Activated CD4-positive, alpha-beta T cell treated with anti-CD3 and anti-CD28 coated beads, Interleukin-2, amount 50 U/mL, for 16 hours (primary cell): Measurements from ENCODE around the gene TMEM244.
"Not testable (repeated sequence)": the region's sequence is repeated elsewhere in the genome, so short reads cannot be mapped to it uniquely, and the experiment has no call there.

ENCODE experiments used
- DNase-seq: peaks from one replicate; pipeline ENCODE4 v3.0.0-alpha.2; 2020

Gene TMEM244, protein sequence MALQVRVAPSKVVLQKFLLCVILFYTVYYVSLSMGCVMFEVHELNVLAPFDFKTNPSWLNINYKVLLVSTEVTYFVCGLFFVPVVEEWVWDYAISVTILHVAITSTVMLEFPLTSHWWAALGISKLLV

GRCh38 chr6:129860908-129861665 is at the start of gene TMEM244:
TSS of gene TMEM244 (minus strand) at chr6:129861315. CDS start at chr6:129861188, 127 bp downstream.
- DNase-seq = peak; percentile 48

- peak; percentile 64 for DNase-seq
Observed at GRCh38 chr6:129908858-129909257, 47.7 kb upstream of the TMEM244 start.

GRCh38 chr6:129908356-129908755 is 47.2 kb upstream of the TMEM244 start:
- no peak for DNase-seq

DNA sequence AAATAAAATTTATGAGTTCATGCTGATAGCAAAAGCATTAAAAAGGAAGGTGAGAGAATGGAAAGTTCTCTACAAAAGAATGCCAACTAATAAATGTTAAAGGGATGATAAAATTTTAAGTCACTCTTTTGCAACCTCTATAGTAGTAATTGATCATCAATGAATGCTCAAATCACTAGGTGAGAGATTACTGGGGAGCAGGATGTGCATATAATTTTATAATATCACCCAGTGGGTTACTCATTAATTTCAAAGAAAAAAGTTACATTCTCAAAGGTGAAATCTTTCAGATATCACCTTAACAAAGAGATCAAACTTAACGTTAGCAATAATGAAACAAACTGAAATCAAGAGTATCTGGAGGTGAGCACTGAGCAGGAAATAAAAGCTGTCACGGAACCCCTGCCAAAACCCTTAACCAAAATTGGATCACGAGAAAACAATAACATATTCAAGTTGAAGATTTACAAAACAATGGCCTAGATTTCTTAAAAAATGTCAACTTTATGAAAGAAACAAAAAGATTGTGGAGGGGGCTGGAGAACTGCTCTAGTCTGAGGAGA is 45.5 kb upstream of the TMEM244 start:
- peak; percentile 39 for DNase-seq

GRCh38 chr6:129903082-129903481 is 42.0 kb upstream of the TMEM244 start:
- DNase-seq = no peak

GRCh38 chr6:129902681-129903080 is 41.6 kb upstream of the TMEM244 start:
- no peak for DNase-seq

- DNase-seq = no peak
Observed at GRCh38 chr6:129901910-129902309, 40.8 kb upstream of the TMEM244 start.

DNA sequence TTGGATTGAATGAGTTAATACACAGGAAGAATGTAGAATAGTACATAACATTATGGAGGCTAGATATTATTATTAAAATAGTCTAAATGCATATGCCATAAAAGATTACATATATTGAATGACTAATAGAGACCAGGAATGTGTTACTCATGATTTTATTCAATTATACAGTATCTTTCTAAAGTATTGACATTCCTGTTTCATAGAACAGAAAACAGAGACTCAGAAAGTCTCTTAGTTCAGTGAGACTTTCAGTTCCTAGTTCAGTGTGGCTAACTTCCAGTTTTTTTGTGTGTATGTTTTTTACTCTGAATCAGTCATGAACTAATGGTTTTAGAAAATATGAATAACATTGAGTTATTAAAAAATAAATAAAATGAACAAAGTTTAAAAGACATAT is 34.6 kb upstream of the TMEM244 start:
- DNase-seq = no peak

- DNase-seq = no peak
Observed at GRCh38 chr6:129894921-129895320, 33.8 kb upstream of the TMEM244 start.

- no peak for DNase-seq
Observed at GRCh38 chr6:129893640-129894039, 32.5 kb upstream of the TMEM244 start.

- DNase-seq = no peak
Observed at GRCh38 chr6:129890701-129891100, 29.6 kb upstream of the TMEM244 start.

- DNase-seq = no peak
Observed at GRCh38 chr6:129890164-129890563, 29.0 kb upstream of the TMEM244 start.

DNA sequence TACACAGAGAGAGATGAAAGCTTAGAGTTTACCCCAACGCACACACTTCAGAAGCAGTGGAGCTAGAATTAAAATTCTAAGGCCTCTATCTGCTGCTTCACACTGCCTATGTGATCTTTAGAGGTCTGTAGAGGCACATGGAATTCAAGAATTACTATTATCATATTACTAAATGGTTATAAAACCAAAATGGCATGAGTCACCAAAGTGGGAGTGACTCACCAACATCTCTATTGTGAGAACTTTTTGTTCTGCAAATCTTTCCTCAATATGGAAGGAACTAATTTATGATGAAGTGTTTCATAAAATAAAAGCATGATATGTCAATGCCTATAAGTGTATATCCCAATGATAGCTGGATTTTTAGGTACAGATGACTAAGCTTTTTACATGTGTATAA is 28.5 kb upstream of the TMEM244 start:
- no peak for DNase-seq

GRCh38 chr6:129886401-129887155 is 25.5 kb upstream of the TMEM244 start:
- DNase-seq = no peak

GRCh38 chr6:129884211-129884610 is 23.1 kb upstream of the TMEM244 start:
- no peak for DNase-seq

DNA sequence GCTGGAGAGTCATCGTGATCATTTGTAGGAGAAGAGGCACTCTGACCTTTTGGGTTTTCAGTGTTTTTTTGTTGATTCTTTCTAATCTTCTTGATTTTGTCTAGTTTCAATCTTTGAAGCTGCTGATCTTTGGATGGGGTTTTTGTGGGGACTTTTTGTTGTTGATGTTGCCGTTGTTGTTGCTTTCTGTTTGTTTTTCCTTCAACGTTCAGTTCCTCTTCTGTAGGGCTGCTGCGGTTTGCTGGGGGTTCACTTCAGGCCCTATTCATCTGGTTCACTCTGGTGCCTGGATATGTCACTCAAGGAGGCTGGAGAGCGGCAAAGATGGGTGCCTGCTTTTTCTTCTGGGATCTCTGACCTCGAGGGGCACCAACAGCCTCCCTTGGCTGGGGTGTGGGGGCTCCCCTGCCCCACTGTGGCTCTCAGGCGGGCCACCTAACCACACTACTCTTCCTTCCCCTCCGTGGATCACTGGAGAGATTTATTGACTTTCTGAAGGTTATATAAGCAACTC is 21.5 kb upstream of the TMEM244 start:
- DNase-seq = no peak

DNA sequence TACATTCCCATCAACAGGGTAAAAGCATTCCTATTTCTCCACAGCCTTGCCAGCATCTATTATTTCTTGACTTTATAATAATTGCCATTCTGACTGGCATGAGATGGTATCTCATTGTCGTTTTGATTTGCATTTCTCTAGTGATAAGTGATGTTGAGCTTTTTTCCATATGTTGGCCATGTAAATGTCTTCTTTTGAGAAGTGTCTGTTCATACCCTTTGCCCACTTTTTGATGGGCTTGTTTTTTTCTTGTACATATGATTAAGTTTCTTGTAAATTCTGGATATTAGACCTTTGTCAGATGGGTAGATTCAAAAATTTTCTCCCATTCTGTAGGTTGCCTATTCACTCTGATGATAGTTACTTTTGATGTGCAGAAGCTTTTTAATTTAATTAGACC is 16.8 kb upstream of the TMEM244 start:
- not testable (repeated sequence) for DNase-seq

DNA sequence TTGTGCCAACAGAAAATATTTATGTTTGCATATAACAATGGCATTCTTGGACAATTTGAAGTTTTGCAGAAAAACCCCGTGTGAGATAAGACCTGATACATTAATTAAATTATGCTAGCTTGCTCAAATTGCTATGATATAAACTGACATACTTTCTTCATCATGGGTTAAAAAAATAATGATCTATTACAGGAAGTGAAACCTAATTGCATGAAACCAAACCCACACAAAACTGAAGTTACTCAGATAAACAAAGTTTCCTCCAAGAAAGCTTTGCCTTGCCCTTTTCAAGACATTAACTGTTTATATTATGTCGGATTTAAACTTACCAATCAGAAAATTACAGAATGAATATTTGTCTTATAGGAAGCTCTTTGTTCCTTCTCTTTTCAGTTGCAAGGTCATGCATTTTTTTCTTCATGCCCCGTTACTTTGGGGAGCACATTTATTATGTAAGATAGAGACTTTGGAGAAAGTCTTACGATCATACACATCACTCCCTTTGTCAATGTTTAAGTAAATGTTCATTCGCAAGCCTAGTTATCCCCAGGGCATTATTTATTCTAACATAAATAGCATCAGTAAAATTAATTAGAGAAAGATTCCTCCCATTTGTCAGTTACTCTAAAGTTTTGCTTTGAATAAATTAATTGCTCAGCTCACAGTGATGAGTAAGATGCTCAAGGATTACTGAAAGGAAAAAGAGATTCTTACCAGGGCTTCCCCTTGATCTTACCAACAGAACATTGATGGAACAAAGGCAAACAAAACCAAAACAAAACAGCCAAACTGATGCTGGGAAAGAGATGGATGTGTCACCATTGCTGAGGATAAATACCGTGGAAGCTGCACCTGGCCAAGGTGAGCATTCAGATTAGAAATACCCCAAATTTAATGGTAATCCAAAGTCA is 14.8 kb upstream of the TMEM244 start:
- peak; percentile 20 for DNase-seq

DNA sequence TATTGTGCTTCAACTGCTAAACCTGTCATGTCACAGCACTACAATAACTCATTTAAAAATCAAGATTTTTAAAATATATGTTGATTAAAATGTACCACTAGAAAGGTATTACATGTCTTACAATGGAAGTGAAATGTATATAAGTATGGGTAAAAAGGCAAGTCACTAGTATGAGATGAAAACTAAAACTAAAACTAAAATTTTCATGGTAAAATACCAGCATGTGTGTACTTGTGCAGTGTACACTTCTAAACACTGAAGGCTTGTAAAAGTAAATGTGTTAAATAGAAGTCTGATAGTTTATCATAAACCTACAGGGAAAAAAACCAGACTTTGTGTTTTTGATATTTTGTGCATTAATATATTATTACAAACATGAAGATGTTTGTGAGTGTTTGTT is 13.7 kb upstream of the TMEM244 start:
- DNase-seq = no peak

- DNase-seq = no peak
Observed at GRCh38 chr6:129872586-129872985, 11.5 kb upstream of the TMEM244 start.

DNA sequence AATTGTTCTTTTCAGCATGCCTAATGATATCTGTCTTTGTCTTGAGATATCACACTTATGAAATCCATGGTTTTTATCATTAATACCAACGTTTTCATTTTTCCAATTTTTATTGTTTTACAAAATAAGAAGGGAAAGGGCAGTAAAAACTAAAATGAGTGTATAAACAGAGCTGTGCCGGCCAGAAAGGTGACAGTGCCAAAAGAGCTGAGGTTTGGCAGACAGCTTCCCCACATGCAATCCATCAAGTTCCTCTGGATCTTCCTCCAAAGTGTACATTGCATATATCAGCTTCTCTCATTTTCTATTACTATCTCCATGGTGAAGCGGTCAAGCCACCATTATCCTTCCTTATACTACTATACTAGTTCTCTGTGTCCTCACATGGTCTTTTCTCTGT is 10.1 kb upstream of the TMEM244 start:
- DNase-seq = no peak

GRCh38 chr6:129867403-129867802 is 6.3 kb upstream of the TMEM244 start:
- DNase-seq = no peak
